ENCODE measurements around the gene FAM114A1. TPM values are rescaled to one million over a fixed set of nuclear protein-coding genes. Genes with fewer than 3 reads are reported as not detected.

The FAM114A1 gene
- total RNA-seq, 2 donors from 2014 or later = 19.3 to 39.3 TPM

DNA sequence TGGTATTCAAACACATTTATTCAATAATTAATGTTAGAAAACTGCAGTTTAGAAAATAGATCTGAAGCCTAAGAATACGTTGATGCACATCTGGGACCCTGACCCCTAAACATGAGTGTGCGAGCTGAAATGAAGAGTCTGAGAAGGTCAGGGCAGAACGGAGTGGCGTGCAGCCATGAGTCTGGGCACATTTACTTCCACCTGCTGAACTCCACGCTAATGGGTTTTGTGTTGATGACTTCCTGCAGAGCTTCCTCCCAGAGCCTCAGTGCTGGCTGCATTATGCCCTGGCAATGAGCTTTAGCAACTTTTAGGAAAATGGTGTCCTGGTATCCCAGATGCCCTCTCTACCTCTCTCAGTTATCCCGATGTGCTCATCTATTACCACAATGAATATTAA is 53.1 kb downstream of the FAM114A1 start:
- H3K4me1 ChIP-seq (ENCODE audit: control insufficient read depth, insufficient read depth, low read length) = no peaks in the 10 kb centered on the region
- Mint-ChIP-seq H3K36me3 (ENCODE audit: low read depth) (peaks cover 11% of the 10 kb centered on the region), H3K4me3 (no peak overlapping the region), H3K27me3 (ENCODE audit: insufficient read depth) (no peaks in the 10 kb centered on the region), H3K27ac (no peak overlapping the region), H3K9me3 (no peaks in the 10 kb centered on the region), H3K4me1 (no peaks in the 10 kb centered on the region)
- no peaks in the 10 kb centered on the region for H3K27me3 ChIP-seq (ENCODE audit: control insufficient read depth, insufficient read depth, low read length, poor library complexity, severe bottlenecking)
- no peak overlapping the region for H3K4me3 ChIP-seq (ENCODE audit: low read length)
- TF ChIP-seq, protein P1, sequence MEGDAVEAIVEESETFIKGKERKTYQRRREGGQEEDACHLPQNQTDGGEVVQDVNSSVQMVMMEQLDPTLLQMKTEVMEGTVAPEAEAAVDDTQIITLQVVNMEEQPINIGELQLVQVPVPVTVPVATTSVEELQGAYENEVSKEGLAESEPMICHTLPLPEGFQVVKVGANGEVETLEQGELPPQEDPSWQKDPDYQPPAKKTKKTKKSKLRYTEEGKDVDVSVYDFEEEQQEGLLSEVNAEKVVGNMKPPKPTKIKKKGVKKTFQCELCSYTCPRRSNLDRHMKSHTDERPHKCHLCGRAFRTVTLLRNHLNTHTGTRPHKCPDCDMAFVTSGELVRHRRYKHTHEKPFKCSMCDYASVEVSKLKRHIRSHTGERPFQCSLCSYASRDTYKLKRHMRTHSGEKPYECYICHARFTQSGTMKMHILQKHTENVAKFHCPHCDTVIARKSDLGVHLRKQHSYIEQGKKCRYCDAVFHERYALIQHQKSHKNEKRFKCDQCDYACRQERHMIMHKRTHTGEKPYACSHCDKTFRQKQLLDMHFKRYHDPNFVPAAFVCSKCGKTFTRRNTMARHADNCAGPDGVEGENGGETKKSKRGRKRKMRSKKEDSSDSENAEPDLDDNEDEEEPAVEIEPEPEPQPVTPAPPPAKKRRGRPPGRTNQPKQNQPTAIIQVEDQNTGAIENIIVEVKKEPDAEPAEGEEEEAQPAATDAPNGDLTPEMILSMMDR (conservative IDR thresholded peaks at IDR 0.05) = no peak
- H3K36me3 ChIP-seq (ENCODE audit: control insufficient read depth, insufficient read depth, low read length) = peaks cover 10% of the 10 kb centered on the region
- 93 to 94% methylated on average over 6 of the region's 6 CpGs for WGBS, 2 experiments (ENCODE audit: insufficient coverage in 1 of 2, insufficient read length in 1 of 2)
- no peak overlapping the region for H3K9ac ChIP-seq (ENCODE audit: extremely low read depth, low read length, poor library complexity, severe bottlenecking)
- no peaks in the 10 kb centered on the region for H3K9me3 ChIP-seq (ENCODE audit: control insufficient read depth, low read length)
- H3K27ac ChIP-seq (ENCODE audit: low read depth, low read length) = no peak overlapping the region
- DNase-seq = no peak

DNA sequence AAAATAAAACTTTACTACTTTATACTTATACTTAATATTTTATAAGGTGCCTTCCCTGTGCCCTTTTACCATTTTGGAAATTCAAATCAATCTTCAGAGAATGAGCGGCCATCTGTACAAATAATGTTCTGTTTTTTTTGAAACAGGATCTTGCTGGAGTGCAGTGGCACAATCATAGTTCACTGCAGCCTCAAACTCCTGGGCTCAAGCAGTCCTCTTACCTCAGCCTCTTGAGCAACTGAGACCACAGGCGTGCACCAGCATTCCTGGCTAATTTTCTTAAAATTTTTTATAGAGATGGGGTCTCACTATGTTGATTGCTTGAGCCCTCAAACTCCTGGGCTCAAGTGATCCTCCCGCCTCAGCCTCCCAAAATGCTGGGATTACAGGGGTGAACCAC is 53.5 kb downstream of the FAM114A1 start:
- H3K36me3 Mint-ChIP-seq (ENCODE audit: low read depth) = peaks cover 11% of the 10 kb centered on the region
- H3K9me3 Mint-ChIP-seq = no peaks in the 10 kb centered on the region

DNA sequence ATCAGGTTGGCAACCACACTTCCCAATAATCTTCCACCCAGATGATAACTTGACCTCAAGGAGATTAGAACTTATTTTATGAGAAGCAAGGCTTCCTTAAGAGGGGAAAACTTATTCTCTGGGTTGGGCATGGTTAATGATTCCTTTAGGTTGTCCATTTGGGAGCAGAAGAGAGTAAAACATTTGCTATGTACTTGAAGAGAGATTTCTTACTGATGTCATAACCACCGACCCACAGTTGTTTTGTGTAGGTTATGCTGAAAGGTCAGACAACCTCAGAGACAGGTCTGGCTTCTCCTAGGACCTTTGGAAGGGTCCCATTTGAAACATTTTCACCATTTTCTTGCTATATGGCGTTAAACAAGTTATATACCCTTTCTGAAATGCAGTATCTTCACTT is 56.1 kb downstream of the FAM114A1 start:
- Histone ChIP-seq H3K9ac (ENCODE audit: extremely low read depth, low read length, poor library complexity, severe bottlenecking) (no peak overlapping the region), H3K9me3 (ENCODE audit: control insufficient read depth, low read length) (no peaks in the 10 kb centered on the region), H3K36me3 (ENCODE audit: control insufficient read depth, insufficient read depth, low read length) (peaks cover 6% of the 10 kb centered on the region), H3K4me3 (ENCODE audit: low read length) (no peak overlapping the region), H3K4me1 (ENCODE audit: control insufficient read depth, insufficient read depth, low read length) (no peaks in the 10 kb centered on the region), H3K27me3 (ENCODE audit: control insufficient read depth, insufficient read depth, low read length, poor library complexity, severe bottlenecking) (no peaks in the 10 kb centered on the region), H3K27ac (ENCODE audit: low read depth, low read length) (peak overlapping the region; percentile 12)
- TF ChIP-seq, protein P1 (conservative IDR thresholded peaks at IDR 0.05) = no peak
- H3K27me3 Mint-ChIP-seq (ENCODE audit: insufficient read depth) = no peaks in the 10 kb centered on the region
- H3K4me3 Mint-ChIP-seq = no peak overlapping the region
- H3K36me3 Mint-ChIP-seq (ENCODE audit: low read depth) = peaks cover 12% of the 10 kb centered on the region
- DNase-seq = no peak
- no peaks in the 10 kb centered on the region for H3K9me3 Mint-ChIP-seq
- H3K27ac Mint-ChIP-seq = no peak overlapping the region
- WGBS, 2 experiments (ENCODE audit: insufficient coverage in 1 of 2, insufficient read length in 1 of 2) = 89 to 100% methylated on average over 1 to 2 of the region's 2 CpGs
- peaks cover 3% of the 10 kb centered on the region for H3K4me1 Mint-ChIP-seq

More for the DNA sequence above, 53.5 kb downstream of the FAM114A1 start:
- Histone ChIP-seq H3K27me3 (ENCODE audit: control insufficient read depth, insufficient read depth, low read length, poor library complexity, severe bottlenecking) (no peaks in the 10 kb centered on the region), H3K9ac (ENCODE audit: extremely low read depth, low read length, poor library complexity, severe bottlenecking) (no peak overlapping the region), H3K27ac (ENCODE audit: low read depth, low read length) (no peak overlapping the region), H3K4me1 (ENCODE audit: control insufficient read depth, insufficient read depth, low read length) (no peaks in the 10 kb centered on the region), H3K36me3 (ENCODE audit: control insufficient read depth, insufficient read depth, low read length) (peaks cover 6% of the 10 kb centered on the region), H3K4me3 (ENCODE audit: low read length) (no peak overlapping the region), H3K9me3 (ENCODE audit: control insufficient read depth, low read length) (no peaks in the 10 kb centered on the region)
- Mint-ChIP-seq H3K27ac (no peak overlapping the region), H3K4me3 (no peak overlapping the region), H3K27me3 (ENCODE audit: insufficient read depth) (no peaks in the 10 kb centered on the region), H3K4me1 (peaks cover 3% of the 10 kb centered on the region)
- 93 to 100% methylated on average over 2 to 3 of the region's 3 CpGs for WGBS, 2 experiments (ENCODE audit: insufficient coverage in 1 of 2, insufficient read length in 1 of 2)
- no peak for DNase-seq
- TF ChIP-seq, protein P1 (conservative IDR thresholded peaks at IDR 0.05) = no peak

Data from endodermal cell (in vitro differentiated cells).